K562 (cell line): ENCODE measurements around the gene EDEM1. TPM values are rescaled to one million over a fixed set of nuclear protein-coding genes. Genes with fewer than 3 reads are reported as not detected.

ENCODE experiments used
- E2F4 ChIP-seq: sonication (generic); formaldehyde crosslinking; IDR thresholded peaks from 2 replicates; pipeline ENCODE4 v1.8.0; 2022; ENCODE audit warnings: mild to moderate bottlenecking, low read depth, missing genetic modification reagents
- HOMEZ ChIP-seq: fragments of 250-450 bp; sonication (Bioruptor Pico); IDR thresholded peaks from 2 replicates; pipeline ENCODE4 v1.4.0; 2020; ENCODE audit warnings: mild to moderate bottlenecking, moderate library complexity
- ZBTB5 ChIP-seq: fragments of 450-650 bp; IDR thresholded peaks from 2 replicates; pipeline ENCODE4 v1.6.1; 2017; ENCODE audit warnings: antibody characterized with exemption
- polyA plus RNA-seq, 8 experiments: library from polyadenylated mRNA; depleted of rRNA in 4 of 8; stranded (reverse) in 5 of 8; unstranded in 3 of 8; fragments of >200 nt; fragmentation: Nextera tagmentation in 2 of 8; fragmentation: Illumina TruSeq in 1 of 8; extraction: Ambion mirVana in 2 of 8; extraction: Trizol in 1 of 8; gene quantifications; 2 replicates each; pipeline versions ENCODE4 v1.2.1 to v1.2.3, GENCODE V29; 2011 to 2014; ENCODE audit warnings: inconsistent platforms in 1 of 8, missing spikeins in 1 of 8
- total RNA-seq, 7 experiments: library from RNA; depleted of rRNA in 6 of 7; stranded (reverse); fragments of >200 nt in 6 of 7; fragmentation: Illumina TruSeq in 2 of 7; extraction: Trizol in 2 of 7; gene quantifications; 2 replicates each; pipeline versions ENCODE4 v1.2.1 to v1.2.3, GENCODE V29; 2011 to 2021; ENCODE audit warnings: low replicate concordance in 1 of 7

EDEM1 gene
- total and polyA plus RNA-seq, 9 of the 15 experiments (the other 6 are each of a cell fraction or from before 2014, with no cell fraction given): 6.2 to 36.7 (median 14.3) TPM

- 0 out of 2 replicates have a peak, but pooled peaks have one; percentile 11 for TF ChIP-seq E2F4
- TF ChIP-seq ZBTB5: no peak
- TF ChIP-seq HOMEZ: 0 out of 2 replicates have a peak, but pooled peaks have one; percentile 24
Observed at GRCh38 chr3:5187920-5188418, 462 bp downstream of the EDEM1 start (continued).
